Activated naive CD4-positive, alpha-beta T cell treated with anti-CD3 and anti-CD28 coated beads, Interleukin-2, amount 50 U/mL, for 24 hours (primary cell): ENCODE measurements around the gene NKAPL.
"Not testable (repeated sequence)": the region's sequence is repeated elsewhere in the genome, so short reads cannot be mapped to it uniquely, and the experiment has no call there.

Source experiments
- H3K27ac Mint-ChIP-seq: one replicate; pipeline ENCODE4 v1.8.0; 2021; ENCODE audit warnings: mild to moderate bottlenecking, mixed read lengths
- H3K27me3 Mint-ChIP-seq: one replicate; pipeline ENCODE4 v1.8.0; 2021; ENCODE audit warnings: mixed read lengths
- H3K36me3 Mint-ChIP-seq: one replicate; pipeline ENCODE4 v1.8.0; 2021; ENCODE audit warnings: mixed read lengths
- H3K4me1 Mint-ChIP-seq: one replicate; pipeline ENCODE4 v1.8.0; 2021; ENCODE audit warnings: mixed read lengths
- H3K4me3 Mint-ChIP-seq: one replicate; pipeline ENCODE4 v1.8.0; 2021; ENCODE audit warnings: mild to moderate bottlenecking, mixed read lengths
- H3K9me3 Mint-ChIP-seq: one replicate; pipeline ENCODE4 v1.8.0; 2021; ENCODE audit warnings: mixed read lengths

Gene NKAPL

DNA sequence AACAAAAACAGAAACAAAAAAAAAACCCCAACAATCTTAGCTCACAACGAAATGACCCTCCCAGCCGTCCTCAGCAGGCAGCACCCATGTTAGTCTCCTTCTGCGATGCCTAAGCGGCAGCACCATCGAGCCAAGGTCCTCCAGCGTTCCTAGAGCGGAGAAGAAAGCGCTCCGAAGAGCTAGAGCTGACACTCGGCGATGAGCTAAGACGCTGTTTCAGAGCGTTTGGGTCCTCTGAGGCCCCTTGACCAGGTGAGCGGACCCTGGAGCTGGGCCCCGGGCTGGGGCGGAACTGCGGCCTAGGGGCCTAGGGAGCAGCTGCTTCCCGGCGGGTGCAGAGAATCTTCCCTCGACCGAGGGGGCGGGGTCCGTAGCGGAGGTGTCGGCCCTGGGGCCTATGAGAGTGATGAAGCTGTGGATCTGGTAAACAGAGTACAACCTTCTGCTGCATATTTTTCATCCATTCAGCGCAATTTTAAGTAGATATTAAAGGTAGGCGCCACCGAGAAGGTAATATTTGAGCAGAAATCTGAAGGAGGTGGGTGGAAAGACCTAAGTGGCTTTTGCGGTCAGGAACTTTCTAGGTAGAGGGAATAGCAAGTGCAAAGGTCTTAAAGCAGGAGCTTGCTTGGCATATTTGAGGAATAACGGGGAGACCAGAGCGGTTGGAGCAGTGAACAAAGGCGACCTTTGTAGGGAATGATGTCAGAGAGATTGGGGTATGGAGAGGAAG, 8.0 kb downstream of the NKAPL start, which contains the start of gene ZSCAN26:
Gene ZSCAN26 (plus strand): TSS at position 182 of the 733 bp plus-strand sequence. CDS start 4,777 bp downstream, outside the sequence.
- Mint-ChIP-seq H3K9me3 (no peaks in the 10 kb centered on the region), H3K27ac (peak within 1 kb of the TSS; percentile 60), H3K4me1 (peaks cover 42% of the 10 kb centered on the region), H3K4me3 (no peak within 1 kb of the TSS), H3K27me3 (no peaks in the 10 kb centered on the region), H3K36me3 (peaks cover 6% of the 10 kb centered on the region)

DNA sequence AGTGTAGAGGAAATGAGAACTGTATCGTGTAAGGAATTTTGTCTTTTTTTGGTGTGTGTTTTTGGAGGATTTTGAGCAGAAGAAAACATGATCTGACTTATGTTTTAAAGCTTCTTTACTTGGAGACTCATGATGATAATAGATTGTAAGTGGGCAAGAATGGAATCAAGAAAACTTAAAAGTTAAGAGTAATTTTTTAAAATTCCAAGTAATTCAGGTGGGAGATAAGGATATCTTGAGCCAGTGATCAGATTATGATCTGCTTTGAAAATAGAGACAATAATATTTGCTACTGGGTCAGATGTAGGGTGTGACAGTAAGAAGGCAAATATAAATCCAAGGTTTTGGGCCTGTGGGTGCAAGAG, 8.6 kb downstream of the NKAPL start:
- Mint-ChIP-seq H3K4me3 (no peak overlapping the region), H3K27ac (no peak overlapping the region)

DNA sequence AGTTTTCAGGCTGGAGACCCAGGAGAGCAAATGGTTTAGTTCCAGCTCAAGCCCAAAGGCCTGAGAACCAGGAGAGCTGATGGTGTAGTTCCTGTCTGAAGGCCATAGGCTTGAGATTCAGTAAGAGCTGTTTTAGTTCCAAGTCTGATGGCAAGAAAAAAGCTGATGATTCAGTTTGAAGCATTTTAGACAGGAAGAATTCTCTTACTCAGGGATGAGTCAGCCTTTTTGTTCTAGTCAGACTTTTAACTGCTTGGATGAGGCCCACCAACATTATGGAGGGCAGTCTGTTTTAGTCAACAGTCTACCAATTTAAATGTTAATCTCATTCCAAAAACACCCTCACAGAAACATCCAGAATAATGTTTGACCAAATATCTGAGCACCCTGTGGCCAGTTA, 10.4 kb downstream of the NKAPL start:
- no peaks in the 10 kb centered on the region for H3K9me3 Mint-ChIP-seq
- H3K27ac Mint-ChIP-seq = peak overlapping the region; percentile 80
- peak overlapping the region; percentile 71 for H3K4me3 Mint-ChIP-seq
- H3K4me1 Mint-ChIP-seq = peaks cover 32% of the 10 kb centered on the region
- no peaks in the 10 kb centered on the region for H3K27me3 Mint-ChIP-seq
- peaks cover 16% of the 10 kb centered on the region for H3K36me3 Mint-ChIP-seq

More for the DNA sequence above, 8.6 kb downstream of the NKAPL start:
- no peaks in the 10 kb centered on the region for H3K9me3 Mint-ChIP-seq
- H3K4me1 Mint-ChIP-seq = peaks cover 42% of the 10 kb centered on the region
- H3K27me3 Mint-ChIP-seq = no peaks in the 10 kb centered on the region
- peaks cover 11% of the 10 kb centered on the region for H3K36me3 Mint-ChIP-seq

DNA sequence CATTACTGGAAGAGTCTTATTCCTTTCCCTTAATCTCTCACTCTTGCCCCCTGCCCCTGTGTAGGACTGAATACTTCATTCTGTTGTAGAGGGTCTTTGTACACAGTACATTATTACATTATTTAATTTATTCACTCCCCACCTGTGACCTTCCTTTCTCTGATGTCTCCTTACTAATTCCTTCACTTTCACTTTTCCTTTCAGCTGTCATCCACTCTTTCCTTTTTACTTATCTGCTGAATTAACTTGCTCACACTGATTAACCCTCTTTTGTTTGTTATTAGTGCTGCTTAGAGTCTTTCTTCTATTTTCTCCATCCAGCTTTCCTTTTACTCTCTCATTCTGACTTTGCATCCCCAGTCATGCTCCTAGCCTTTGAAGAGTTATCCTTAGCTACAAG, 15.8 kb downstream of the NKAPL start:
- Mint-ChIP-seq H3K4me3 (no peak overlapping the region), H3K4me1 (peaks cover 26% of the 10 kb centered on the region), H3K27ac (peak overlapping the region; percentile 20), H3K9me3 (no peaks in the 10 kb centered on the region), H3K36me3 (peaks cover 40% of the 10 kb centered on the region), H3K27me3 (no peaks in the 10 kb centered on the region)

DNA sequence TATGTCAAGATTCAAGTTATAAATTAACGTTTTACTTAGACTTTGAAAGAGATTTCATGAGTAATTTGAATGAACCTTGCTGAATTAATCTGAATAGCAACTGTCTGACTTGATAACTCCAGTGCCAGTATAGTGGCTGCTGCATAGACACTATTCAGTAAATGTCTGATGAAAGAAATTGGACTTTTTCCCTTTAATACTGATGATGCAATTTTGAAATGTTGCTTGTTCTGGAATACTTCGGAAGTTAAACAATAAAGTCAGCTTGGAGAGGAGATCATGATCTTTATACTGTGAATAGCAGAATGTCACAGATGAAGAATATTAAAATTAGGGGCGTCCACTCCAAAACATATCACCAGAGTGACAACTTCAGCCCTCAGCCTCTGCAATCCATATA, 18.6 kb downstream of the NKAPL start:
- Mint-ChIP-seq H3K4me3 (no peak overlapping the region), H3K9me3 (peaks cover 6% of the 10 kb centered on the region), H3K36me3 (peaks cover 33% of the 10 kb centered on the region), H3K4me1 (peaks cover 21% of the 10 kb centered on the region), H3K27me3 (peaks cover 13% of the 10 kb centered on the region), H3K27ac (no peak overlapping the region)

DNA sequence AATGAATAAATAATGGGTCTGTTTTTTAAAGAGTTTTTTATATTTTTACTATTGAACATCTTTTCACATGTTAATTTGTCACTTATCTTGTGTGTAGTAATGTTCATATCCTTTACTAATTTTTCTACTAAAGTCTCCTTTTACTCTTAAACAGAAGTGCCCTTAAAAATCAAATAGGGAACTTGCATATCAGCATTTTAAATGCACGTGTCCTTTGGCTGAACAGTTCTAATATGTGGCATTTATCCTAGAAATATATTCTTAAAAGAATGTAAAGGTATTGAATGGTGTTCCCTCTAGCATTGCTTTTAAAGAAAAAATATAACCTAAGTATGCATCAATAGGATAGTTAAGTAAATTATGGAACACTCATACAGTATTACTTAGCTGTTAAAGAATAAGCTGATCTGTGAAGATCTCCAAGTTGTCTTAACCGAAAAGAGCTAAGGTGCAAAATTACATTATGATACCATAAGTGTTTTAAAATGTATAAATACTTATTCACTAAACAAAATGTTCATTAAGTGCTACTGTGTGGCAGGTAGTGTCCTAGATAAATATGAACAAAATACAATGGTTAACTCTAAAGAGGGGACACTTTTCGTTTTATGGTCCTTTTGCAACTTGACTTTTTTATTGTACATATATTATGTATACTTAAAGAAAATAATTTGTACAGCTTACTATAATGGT, 21.6 kb downstream of the NKAPL start:
- Mint-ChIP-seq H3K4me3 (peak overlapping the region; percentile 84), H3K9me3 (peaks cover 7% of the 10 kb centered on the region), H3K27me3 (peaks cover 29% of the 10 kb centered on the region), H3K36me3 (peaks cover 18% of the 10 kb centered on the region), H3K27ac (no peak overlapping the region), H3K4me1 (peaks cover 12% of the 10 kb centered on the region)

DNA sequence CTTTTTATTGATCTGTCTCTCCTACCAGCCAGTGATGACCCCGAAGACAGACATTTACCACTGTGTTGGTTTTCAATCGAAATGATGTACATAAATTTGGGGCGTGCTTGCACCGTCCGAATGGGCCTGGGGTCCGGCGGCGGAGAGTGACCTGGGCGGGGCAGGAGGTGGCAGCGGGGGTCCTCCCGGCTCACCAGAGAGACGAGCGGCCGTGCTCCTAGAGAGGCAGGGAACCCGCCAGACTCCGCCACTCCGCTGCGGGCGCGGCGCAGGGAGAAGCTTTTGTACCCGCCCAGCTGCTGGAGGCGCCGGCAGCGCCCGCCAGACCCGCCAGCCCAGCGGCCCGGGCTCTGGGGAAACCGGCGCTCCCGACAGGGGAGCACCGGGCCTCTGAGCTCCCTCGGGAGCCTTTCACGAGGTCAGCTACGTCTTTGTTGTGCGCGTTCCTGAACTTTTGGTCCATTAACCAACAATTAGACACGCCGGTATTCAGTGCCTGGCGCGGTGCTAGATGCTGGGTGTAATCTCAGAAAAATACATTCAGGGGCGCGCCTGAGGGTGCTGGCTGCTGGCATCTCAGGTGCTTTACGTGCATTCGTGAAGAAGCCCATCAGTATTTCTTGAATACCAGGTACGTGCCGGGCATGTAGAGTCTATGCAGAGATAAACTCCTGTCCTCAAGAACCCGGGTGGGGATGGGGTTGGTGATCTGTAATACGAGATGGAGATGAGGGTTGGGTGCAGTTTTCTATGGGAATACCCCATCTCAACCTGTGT, 22.4 kb downstream of the NKAPL start, which contains the start of gene PGBD1:
Gene PGBD1 (plus strand): TSS at position 285 of the 777 bp plus-strand sequence. CDS start 2,242 bp downstream, outside the sequence.
- Mint-ChIP-seq H3K36me3 (peaks cover 14% of the 10 kb centered on the region), H3K27ac (peak within 1 kb of the TSS; percentile 2), H3K27me3 (peaks cover 29% of the 10 kb centered on the region), H3K4me1 (peaks cover 12% of the 10 kb centered on the region), H3K9me3 (peaks cover 7% of the 10 kb centered on the region), H3K4me3 (peak within 1 kb of the TSS; percentile 84)

DNA sequence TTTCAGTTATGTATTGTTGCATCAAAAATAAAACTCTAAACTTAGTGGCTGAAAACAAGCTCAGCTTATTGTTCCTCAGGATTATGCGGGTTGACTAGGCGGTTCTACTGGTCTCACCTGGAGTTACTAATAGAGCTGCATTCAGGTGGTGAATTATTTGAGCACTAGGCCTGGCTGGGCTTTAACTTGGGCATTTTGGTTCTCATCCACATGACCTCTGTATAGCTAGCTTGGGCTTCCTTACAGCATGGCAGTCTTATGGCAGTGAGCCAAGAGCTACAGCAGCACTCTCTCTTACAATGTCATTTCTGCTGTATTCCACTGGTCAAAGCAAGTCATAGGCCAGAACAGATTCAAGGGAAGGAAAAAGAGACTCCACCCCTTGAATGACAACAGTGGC, 23.8 kb downstream of the NKAPL start:
- Mint-ChIP-seq H3K4me3 (no peak overlapping the region), H3K36me3 (peaks cover 9% of the 10 kb centered on the region), H3K27ac (no peak overlapping the region), H3K9me3 (peaks cover 7% of the 10 kb centered on the region), H3K27me3 (peaks cover 35% of the 10 kb centered on the region), H3K4me1 (peaks cover 12% of the 10 kb centered on the region)

DNA sequence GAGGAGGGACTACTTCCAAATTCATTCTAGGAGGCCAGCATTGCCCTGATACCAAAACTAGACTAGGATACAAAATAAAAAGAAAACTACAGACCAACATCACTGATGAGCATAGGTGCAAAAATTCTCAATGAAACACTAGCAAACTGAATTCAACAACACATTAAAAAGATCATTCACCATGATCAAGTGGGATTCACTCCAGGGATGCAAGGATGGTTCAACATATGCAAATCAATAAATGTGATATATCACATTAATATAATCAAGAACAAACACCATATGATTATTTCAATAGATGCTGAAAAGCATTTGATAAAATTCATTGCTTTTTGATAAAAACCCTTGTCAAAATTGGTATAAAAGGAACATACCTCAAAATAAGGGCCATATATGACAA, 32.5 kb downstream of the NKAPL start:
- no peak overlapping the region for H3K27ac Mint-ChIP-seq
- peaks cover 6% of the 10 kb centered on the region for H3K27me3 Mint-ChIP-seq
- no peaks in the 10 kb centered on the region for H3K9me3 Mint-ChIP-seq
- H3K4me3 Mint-ChIP-seq = no peak overlapping the region
- H3K36me3 Mint-ChIP-seq = peaks cover 1% of the 10 kb centered on the region
- H3K4me1 Mint-ChIP-seq = no peaks in the 10 kb centered on the region

DNA sequence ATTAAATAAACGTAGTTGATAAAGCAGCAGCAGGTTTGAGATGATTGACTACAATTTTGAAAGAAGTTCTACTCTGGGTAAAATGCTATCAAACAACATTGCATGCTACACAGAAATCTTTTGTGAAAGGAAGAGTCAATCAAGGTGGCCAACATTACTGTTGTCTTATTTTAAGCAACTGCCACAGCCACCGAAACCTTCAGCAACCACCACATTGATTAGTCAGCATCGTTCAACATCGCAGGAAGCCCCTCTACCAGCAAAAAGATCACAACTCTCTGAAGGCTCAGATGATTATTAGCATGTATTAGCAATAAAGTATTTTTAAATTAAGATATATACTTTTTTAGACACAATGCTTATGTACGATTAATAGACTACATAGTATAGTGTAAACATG, 36.2 kb downstream of the NKAPL start:
- no peaks in the 10 kb centered on the region for H3K4me1 Mint-ChIP-seq
- H3K36me3 Mint-ChIP-seq = peaks cover 2% of the 10 kb centered on the region
- no peaks in the 10 kb centered on the region for H3K9me3 Mint-ChIP-seq
- H3K27me3 Mint-ChIP-seq = no peaks in the 10 kb centered on the region
- H3K4me3 Mint-ChIP-seq = no peak overlapping the region
- H3K27ac Mint-ChIP-seq = no peak overlapping the region

DNA sequence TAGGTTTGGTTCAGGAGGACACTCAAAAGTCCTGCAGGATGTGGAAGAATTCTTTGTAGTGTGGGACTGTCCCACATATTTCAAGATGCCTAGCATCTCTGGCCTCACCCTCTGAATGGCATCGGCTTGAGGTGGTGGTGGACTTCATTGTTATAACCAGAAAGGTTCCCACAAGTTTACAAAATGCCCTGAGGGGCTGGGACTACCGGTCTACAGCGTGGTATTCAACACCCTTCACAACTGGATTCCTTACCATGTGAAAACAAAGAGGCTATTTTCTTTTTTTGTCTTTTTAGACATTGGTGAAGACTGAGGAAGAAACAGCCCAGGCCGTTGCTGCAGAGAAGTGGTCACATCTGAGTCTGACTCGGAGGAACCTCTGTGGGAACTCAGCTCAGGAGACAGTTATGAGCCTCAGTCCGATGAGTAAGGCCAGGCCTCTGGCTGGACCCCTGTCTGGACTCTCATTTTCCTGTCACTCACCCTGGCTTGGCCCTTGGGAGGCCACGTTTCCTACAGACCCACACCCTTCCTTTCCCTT, 37.5 kb downstream of the NKAPL start:
- no peak overlapping the region for H3K4me3 Mint-ChIP-seq
- H3K36me3 Mint-ChIP-seq = peaks cover 6% of the 10 kb centered on the region
- no peaks in the 10 kb centered on the region for H3K27me3 Mint-ChIP-seq
- no peaks in the 10 kb centered on the region for H3K9me3 Mint-ChIP-seq
- no peak overlapping the region for H3K27ac Mint-ChIP-seq
- no peaks in the 10 kb centered on the region for H3K4me1 Mint-ChIP-seq

DNA sequence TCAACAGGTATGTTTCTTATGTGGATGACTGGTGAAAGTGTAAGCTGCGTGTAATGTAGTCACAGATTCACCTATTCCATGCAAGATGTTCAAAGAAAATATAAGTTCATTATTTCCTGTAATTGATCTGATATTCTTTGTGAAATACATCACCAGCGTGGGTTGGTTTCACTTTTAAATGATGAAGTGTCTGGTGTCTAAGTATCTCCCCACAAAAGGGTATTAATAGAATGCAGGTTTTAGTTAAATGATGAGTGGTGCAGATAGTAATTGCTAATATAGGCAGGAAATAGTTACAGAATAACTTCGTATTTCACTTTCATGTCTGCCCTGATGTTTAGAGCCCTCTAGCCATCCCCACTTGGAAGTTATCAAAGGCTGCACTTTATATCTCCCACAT, 44.5 kb downstream of the NKAPL start:
- Mint-ChIP-seq H3K9me3 (peaks cover 12% of the 10 kb centered on the region), H3K4me1 (peaks cover 12% of the 10 kb centered on the region), H3K27me3 (peaks cover 8% of the 10 kb centered on the region), H3K4me3 (no peak overlapping the region), H3K36me3 (peaks cover 4% of the 10 kb centered on the region), H3K27ac (peak overlapping the region; percentile 82)

DNA sequence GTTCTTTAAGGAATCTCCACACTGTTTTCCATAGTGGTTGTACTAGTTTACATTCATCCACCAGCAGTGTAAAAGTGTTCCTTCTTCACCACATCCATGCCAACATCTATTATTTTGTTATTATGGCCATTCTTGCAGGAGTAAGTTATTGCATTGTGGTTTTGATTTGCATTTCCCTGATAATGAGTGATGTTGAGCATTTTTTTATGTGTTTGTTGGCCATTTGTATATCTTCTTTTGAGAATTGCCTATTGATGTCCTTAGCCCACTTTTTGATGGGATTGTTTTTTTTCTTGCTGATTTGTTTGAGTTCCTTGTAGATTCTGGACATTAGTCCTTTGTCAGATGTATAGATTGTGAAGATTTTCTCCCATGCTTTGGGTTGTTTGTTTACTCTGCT, 47.3 kb downstream of the NKAPL start:
- Mint-ChIP-seq H3K27me3 (peaks cover 16% of the 10 kb centered on the region), H3K9me3 (peaks cover 15% of the 10 kb centered on the region), H3K4me1 (peaks cover 12% of the 10 kb centered on the region)
- H3K36me3 Mint-ChIP-seq, H3K4me3 Mint-ChIP-seq, H3K27ac Mint-ChIP-seq: not testable (repeated sequence)
